ENCODE measurements around the gene HTT-AS.

GRCh38 chr4:3040452-3041191 is 33.7 kb downstream of the HTT-AS start:
- TF ChIP-seq CTCF (IDR thresholded peaks at IDR 0.05; ENCODE audit: poor library complexity) (no peak), EZH2 (IDR thresholded peaks at IDR 0.05; ENCODE audit: borderline replicate concordance) (no peak)

Data from hepatocyte (in vitro differentiated cells).